Esophagus squamous epithelium (tissue), 4 donors: ENCODE measurements around the gene RBFA.
A peak's percentile ranks its signal among the peaks of the same experiment; 100 is the strongest.

Experiments used
- POLR2A ChIP-seq, 4 donors: fragments of 450-650 bp; IDR thresholded peaks; one replicate each; pipeline ENCODE4 v1.6.1; 2017; ENCODE audit warnings: antibody characterized with exemption in 4 of 4, mild to moderate bottlenecking in 4 of 4, moderate library complexity in 3 of 4
- TF ChIP-seq, protein P1 (sequence below), 6 experiments: fragments of 450-650 bp in 4 of 6; fragments of 200-600 bp in 2 of 6; sonication (generic) in 2 of 6; IDR thresholded peaks; one replicate each; pipeline ENCODE4 v1.5.1; 2016 to 2019; ENCODE audit warnings: antibody characterized with exemption in 6 of 6, mild to moderate bottlenecking in 4 of 6, moderate library complexity in 4 of 6

DNA sequence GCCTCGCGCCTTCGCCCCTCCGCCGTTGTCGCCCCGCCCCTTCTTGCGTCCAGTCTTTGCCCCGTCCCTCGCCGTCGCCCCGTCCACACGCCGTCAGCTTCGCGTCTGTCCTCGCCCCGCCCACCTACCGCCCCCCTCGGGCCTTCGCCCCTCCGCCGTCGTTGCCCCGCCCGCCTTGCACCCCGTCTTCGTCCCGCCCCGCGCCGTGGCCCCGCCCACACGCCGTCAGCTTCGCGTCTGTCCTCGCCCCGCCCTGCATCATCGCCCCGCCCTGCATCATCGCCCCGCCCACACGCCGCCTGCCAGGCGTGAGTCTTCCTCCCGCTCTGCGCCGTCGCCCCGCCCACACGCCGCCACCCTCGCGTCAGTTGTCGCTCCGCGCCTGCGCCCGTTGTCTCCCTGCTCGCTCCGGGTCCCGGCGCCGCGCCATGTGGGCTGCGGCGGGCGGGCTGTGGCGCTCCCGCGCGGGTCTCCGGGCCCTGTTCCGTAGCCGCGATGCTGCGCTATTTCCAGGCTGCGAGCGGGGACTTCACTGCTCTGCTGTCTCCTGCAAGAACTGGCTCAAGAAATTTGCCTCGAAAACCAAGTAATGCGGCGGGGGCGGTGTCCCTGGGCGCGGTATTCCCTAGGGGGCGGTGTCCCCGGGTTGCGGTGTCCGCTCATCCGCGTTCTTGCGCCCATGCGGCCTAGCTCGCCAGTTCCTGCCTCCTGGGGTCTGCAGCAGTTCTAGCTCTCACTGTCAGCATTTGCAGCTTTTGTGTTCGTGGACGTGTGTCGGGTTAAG, at the start of gene RBFA:
- TF ChIP-seq, protein P1, sequence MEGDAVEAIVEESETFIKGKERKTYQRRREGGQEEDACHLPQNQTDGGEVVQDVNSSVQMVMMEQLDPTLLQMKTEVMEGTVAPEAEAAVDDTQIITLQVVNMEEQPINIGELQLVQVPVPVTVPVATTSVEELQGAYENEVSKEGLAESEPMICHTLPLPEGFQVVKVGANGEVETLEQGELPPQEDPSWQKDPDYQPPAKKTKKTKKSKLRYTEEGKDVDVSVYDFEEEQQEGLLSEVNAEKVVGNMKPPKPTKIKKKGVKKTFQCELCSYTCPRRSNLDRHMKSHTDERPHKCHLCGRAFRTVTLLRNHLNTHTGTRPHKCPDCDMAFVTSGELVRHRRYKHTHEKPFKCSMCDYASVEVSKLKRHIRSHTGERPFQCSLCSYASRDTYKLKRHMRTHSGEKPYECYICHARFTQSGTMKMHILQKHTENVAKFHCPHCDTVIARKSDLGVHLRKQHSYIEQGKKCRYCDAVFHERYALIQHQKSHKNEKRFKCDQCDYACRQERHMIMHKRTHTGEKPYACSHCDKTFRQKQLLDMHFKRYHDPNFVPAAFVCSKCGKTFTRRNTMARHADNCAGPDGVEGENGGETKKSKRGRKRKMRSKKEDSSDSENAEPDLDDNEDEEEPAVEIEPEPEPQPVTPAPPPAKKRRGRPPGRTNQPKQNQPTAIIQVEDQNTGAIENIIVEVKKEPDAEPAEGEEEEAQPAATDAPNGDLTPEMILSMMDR (IDR thresholded peaks at IDR 0.05) = peak in 5 of 6 experiments; percentile 44 to 68 (median 65)
- peak in 3 of 4 donors; percentile 51 to 77 (median 63) for TF ChIP-seq POLR2A (IDR thresholded peaks at IDR 0.05)
